Inflammatory macrophage treated with lipopolysaccharide for 1 hour (primary cell): Measurements from ENCODE around the gene RUNDC1.
A peak's percentile ranks its signal among the peaks of the same experiment; 100 is the strongest.
"Not testable (repeated sequence)": the region's sequence is repeated elsewhere in the genome, so short reads cannot be mapped to it uniquely, and the experiment has no call there.

Experiments used
- DNase-seq, 2 donors: peaks; one replicate each; pipeline ENCODE4 v3.0.0-alpha.2; 2020 to 2022

RUNDC1 gene

DNA sequence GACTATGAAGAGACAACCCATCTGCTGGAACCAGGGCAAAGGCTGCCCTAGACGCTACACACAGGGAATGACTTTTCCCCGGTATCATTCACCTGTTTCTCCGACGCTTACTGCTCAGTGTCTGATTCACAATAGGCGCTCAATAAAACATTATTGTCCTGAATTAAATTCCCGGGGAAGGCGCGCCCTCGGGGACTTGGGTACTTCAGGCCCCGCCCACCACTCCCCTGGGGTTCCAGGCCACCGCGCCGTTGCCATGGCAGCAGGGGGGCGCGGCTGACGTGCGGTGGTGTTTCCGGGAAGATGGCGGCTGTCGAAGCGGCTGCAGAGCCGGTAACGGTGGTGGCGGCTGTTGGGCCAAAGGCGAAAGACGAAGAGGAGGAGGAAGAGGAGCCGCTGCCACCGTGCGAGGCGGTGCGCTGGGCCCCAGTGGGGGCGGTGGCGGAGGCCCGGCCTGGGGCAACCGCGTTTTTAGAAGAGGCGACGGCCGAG lies at the start of gene RUNDC1:
TSS of gene RUNDC1 (plus strand) at position 292 of the 492 bp plus-strand sequence. CDS start at position 304, 12 bp downstream.
- DNase-seq: peak; percentile 84 to 93

DNA sequence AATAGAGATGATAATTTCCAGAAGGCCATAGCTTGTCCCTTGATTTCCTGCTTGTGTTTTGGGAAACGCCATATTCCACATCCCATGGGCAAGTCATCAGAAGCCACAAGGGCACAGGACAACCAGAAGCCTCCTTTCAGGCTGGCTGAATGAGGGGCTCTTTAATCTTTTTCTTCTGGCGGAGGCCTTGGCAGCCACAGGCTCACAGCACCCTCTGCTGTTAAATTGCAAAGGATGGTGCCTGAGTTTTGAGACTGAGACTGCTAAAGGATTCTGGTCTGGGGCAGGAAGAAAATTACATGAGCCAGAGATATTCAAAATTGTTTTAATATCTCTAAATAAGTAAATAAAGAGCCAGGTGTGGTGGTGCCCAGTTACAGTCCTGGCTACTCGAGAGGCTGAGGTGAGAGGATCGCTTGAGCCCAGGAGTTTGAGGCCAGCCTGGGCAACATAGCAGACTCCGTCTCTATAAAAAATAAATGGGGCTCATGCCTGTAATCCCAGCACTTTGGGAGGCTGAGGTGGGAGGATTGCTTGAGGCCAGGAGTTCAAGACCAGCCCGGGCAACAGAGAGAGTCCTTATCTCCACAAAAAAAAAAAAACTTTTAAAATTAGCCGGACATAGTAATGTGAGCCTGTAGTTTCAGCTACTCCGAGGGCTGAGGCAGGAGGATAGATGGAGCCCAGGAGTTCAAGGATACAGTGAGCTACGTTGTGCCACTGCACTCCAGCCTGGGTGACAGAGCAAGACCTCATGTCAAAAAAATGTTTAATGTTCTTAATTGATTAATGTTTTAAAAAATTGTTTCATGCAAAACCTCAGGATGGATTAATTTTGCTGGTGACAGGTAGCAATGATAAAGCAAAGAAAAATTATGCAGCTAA lies 42.4 kb upstream of the RUNDC1 start:
- peak; percentile 19 to 51 for DNase-seq

DNA sequence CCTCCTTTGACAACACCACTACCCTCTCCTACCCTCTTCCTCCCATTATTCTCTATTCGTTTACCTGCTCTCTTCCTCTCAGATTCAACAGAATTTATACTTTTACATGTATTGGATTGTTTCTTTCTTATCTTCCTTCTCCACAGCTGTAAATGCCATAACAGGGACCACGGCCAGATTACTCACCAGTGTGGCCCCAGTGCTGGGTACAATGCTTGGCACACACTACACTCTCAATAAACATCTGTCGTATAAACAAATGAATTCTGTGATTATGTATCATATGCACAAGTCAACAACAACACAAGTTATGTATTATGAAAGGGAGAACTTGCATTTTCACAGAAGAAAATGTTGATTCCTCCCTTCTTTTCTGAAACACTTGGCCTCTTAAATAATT lies 36.2 kb upstream of the RUNDC1 start:
- DNase-seq: no peak

DNA sequence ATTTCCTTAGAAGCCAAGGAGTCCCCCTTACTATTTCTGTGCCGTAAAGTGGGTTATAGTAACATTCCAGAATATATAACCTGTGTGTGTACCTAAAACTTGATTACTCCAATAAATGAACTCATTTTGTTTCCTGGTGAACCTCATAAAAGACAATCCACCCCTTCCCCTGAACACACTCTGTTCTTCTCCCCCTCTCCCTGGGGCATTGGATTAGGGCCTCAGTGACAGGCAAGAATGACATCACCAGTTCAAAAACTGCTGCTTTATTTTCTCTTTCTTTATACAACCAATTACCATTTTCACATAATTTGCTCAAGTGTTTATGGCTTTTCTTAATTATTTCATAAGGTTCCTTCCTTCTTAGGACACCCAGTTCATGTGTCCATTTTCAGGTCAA lies 33.6 kb upstream of the RUNDC1 start:
- DNase-seq: no peak

DNA sequence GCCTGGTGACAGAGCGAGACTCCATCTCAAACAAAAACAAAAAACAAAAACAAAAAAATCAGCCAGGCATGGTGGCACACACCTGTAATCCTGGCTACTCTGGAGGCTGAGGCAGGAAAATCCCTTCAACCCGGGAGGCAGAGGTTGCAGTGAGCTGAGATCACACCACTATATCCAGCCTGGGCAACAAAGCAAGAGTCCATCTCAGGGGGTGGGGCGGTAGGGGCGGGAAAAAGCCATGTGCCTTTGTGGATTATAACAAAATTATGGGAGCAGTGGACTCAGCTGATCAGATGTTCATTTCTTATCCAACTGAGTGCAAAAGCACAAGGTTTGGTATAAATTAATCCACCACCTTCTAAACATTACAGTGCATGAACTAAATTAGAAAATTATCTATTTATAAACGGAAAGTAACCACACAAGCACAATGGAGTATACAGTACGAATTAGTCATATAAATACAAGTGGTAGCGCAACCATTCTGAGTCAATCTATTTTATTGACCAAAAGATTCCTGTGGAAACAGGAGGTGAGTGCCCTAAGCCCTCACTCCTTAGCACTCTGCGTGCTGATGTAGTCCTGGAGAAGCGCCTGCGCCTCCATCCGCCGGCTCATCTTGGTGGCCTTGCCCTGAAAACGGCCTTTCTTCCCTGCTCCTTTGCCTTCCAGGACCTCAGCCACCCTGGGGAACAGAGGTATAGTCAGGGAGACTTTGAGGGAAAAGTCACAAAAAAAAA lies 30.2 kb upstream of the RUNDC1 start:
- DNase-seq: no peak

DNA sequence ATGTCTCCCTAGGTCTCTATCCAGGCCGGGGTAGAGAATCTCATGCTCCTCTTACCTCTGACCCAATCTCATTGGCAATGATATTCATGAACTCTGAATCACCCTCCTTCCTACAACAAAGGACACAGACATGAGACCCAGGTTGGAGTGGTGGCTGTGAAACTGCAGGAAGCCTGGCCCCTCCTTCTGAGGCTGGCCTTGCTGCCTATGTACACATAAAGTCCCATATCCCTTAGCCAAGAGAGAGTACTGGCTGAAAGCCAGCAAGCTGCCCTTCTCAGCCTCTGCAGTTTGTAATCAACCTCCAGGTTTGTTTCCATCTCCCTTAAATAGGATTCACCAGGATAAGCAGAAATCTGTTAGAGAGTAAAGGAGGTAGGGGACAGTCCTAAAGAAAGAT lies 26.7 kb upstream of the RUNDC1 start:
- DNase-seq: no peak

DNA sequence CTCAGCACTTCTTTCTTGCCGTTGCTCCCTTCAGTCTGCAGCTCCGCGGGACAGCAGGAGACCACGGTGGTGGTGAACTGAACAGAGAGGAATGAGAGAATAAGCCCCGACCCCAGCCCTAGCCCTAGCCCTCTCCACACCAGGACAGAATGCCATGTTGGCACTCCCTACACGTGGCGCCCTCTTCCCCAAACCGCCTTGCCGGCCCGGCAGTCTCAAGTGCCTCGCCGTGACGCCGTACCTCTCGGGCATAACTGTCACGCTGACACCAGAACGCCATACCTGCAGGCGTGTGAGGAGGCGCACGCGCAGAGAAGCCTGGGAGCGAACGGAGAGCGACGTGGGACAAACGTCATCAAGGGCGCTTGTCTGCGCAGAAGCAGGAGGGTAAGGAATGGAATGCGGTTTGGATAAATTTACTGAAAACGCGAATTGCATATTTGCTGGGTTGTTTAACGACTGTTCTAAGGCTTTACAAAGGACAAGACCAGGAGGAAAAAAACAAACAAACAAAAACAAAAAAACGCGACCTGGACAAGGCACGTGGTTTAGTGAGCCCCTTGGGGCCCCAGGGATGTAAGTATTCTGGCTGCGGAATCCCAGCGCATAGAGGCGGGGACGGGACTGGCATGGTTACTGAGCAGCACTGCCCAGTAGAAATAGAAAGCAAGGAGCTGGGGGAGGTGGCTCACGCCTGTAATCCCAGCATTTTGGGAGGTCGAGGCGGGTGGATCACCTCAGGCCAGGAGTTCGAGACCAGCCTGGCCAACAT lies 16.0 kb upstream of the RUNDC1 start, which contains the start of gene AARSD1:
TSS of gene AARSD1 (minus strand) at position 294 of the 772 bp plus-strand sequence. CDS start at position 280, 14 bp downstream.
- peak; percentile 88 to 93 for DNase-seq

DNA sequence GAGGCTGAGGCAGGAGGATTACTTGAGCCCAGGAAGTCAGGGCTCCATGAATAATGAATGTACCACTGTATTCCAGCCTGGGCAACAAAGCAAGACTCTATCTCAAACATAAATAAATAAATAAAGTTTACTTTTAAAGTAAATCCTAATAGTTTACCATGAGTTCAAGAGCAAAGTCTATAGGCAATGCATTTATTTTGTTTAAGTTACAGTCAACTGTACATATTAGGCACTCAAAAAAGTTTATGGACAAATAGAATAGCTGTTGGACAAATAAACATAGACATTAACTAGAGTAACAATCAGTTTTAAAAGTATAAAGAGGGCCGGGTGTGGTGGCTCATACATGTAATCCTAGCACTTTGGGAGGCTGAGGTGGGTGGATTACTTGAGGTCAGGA lies 12.4 kb upstream of the RUNDC1 start:
- no peak for DNase-seq

DNA sequence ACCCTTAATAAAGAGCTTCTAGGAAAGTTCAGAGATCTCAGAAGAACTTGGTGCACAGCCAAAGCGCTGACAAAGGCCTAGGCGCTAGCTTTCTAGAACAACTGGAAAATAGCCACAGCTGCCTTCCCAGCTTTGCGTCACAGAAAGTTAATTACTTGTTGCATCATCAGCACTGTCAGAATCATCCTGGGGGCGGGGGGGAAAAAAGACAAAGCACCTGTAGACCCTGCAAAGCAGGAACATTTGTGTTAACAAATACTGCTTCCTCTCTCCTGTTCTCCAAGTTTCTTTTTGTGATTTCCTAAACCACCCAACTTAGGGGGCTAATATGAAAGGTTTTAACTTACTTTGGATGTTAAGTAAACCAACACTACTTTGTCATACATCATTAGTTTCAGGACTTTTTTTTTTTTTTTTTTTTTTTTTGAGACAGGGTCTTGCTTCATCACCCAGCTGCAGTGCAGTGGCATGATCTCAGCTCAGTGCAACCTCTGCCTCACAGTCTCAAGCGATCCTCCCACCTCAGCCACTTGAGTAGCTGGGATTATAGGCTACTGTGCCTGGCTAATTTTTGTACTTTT lies 11.3 kb upstream of the RUNDC1 start:
- peak; percentile 3 to 55 for DNase-seq

DNA sequence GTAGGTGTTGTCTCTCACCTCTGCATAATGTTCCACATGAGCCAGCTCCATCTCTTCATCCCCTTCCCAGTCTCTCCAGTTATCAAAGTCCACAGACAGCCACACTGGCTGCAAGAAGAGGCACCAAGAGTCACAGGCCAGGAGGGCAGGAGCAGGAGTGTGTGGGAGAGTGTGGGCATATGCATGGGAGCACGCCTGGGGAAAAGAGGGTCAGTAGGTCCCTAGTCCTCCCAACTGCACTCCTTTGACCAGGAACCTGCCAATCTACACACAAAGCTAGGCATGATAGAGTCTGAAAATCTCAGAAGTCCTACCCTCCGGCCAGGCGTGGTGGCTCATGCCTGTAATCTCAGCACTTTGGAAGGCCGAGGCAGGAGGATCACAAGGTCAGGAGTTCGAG lies 8.8 kb upstream of the RUNDC1 start:
- DNase-seq: no peak

DNA sequence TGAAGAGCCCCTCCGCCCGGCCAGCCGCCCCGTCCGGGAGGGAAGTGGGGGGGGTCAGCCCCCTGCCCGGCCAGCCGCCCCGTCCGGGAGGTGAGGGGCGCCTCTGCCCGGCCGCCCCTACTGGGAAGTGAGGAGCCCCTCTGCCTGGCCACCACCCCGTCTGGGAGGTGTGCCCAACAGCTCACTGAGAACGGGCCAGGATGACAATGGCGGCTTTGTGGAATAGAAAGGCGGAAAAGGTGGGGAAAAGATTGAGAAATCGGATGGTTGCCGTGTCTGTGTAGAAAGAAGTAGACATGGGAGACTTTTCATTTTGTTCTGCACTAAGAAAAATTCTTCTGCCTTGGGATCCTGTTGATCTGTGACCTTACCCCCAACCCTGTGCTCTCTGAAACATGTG lies 7.0 kb upstream of the RUNDC1 start:
- DNase-seq: not testable (repeated sequence)

DNA sequence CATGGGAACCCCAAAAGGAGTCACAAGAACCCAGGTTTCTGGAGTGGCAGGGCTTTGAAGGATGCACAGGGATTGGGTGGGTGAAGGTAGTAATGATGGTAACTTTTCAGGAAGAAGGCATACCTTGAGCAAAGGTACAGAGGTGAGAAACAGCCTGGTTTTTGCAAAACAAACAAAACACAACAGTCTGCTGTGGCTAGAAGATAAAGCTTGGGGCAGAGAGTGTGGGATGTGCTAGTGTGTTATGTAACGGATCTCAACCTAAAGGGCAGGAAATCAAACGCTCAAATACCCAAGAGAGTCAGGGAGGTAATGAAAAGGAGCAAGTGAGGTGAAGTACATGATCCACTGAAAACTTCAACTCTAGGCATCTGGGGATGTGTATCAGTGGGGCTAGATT lies 5.1 kb upstream of the RUNDC1 start:
- no peak for DNase-seq

DNA sequence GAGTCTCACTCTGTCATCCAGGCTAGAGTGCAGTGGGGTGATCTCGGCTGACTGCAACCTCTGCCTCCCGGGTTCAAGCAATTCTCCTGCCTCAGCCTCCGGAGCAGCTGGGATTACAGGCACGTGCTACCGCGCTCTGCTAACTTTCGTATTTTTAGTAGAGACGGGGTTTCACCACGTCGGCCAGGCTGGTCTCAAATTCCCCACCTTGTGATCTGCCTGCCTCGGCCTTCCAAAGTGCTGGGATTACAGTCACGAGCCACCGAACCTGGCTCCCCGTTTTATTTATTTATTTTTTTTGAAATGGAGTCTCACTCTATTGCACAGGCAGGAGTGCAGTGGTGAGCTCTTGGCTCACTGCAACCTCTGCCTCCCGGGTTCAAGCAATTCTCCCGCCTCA lies 4.7 kb upstream of the RUNDC1 start:
- not testable (repeated sequence) for DNase-seq

DNA sequence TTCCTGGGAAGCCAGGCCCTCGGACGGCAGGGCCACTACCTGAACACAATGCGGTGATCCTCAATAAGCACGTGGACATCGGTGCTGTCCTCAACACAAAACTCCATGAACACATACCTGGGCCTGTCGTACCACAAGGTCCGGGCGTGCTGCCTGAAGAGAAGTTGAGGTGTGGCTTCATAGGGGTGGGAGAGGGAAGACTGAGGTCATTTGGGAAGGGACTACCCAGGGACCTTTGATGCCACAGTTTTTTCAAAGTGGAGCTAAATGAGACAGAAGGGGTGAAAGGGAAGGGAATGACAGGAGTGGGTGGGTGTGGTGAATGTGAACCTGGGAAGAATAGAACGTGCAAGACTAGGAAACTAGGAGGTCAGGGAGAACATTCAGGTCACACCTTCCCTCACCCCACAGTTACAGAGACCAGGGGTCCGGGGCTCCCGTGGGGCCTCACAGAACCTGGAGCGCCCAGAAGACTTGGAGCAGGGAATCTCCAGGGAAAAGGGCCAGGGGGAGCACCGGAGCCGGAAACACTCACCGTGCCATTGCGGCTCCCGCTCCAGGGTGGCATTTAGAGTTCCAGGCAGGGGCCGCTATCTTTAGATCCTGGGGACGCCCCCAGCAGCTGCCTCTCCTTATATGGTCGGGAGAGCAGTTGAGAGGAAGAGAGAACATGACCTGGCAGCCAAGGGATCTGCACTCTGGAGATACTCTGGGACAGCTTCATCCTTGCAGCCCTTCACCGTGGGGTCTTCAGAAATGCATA lies 673 bp upstream of the RUNDC1 start, which contains the start of gene PTGES3L:
TSS of gene PTGES3L (minus strand) at position 570 of the 763 bp plus-strand sequence. CDS start at position 543, 27 bp downstream.
- no peak for DNase-seq

DNA sequence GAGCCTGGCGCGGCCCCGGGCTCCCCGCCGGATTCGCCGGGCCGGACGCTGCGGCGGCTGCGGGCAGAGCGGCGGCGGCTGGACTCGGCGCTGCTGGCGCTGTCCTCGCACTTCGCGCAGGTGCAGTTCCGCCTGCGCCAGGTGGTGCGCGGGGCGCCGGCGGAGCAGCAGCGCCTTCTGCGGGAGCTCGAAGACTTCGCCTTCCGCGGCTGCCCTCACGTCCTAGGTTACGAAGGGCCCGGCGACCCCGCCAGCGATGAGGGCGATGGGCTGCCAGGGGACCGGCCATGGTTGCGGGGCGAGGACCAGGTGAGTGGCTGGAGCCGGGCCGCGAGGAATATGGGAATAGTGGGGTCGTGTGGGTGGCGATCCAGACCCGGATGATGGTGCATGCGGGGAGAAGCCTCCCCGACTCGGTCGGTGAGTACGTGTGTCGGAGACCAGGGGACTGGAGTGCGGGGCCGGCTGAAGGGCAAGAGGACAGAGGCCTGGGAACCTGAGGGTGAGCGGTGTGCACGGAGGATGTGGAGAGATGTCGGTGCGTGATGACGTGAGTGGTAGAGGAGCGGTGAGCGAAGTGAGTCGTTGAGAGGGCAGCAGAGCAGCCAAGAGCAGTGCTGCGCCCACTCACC lies 517 bp downstream of the RUNDC1 start:
- no peak for DNase-seq

DNA sequence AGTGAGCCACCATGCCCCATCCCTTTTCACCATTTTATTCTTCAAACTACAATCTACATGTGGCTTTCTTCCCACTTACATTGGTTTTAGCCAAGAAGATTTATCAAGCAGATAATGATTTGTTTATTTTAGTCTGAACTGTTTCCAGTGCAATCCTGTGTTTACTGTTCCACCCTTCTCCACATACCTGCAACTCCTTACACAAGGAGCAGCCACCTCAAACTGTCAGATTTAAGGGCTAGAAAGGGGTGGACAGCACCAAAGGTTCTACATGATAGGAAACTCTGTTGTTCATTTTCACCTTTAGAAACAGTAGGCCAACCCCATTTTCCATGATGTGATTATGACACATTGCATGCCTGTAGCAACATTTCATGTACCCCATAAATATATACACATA lies 1.9 kb downstream of the RUNDC1 start:
- no peak for DNase-seq

DNA sequence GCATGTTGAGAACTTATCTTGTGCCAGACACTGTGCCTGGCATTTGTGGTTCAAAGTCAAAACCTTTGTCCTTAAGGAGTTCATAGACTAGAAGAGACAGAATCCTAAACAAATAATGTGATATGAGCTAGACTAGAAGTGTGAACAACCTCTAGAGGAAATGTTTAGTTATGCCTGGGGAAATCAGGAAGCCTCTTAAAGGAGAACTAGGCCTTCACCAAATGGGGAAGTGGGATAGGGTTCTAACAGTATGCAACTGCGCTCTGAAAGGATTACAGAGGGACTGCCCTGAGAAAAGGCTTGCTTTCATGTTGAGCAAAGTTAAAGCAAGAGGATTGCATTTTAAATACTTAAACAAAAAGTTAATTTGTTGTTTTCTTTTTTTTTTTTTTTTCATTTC lies 4.9 kb downstream of the RUNDC1 start:
- peak; percentile 87 to 88 for DNase-seq

DNA sequence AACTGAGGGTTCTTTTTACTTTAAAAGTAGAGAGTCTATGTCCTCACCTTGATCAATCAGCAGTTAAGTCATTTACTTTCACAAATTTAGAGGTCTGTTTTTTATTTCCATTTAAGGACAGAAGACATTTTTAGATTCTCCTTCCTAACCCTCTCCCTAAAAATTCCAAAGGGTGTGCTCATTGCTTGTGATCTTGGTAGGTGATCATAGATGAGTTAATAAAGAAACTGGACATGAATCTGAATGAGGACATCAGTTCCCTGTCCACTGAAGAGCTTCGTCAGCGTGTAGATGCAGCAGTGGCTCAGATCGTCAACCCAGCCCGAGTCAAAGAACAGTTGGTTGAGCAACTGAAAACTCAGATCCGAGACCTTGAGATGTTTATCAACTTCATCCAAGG lies 8.8 kb downstream of the RUNDC1 start:
- no peak for DNase-seq

DNA sequence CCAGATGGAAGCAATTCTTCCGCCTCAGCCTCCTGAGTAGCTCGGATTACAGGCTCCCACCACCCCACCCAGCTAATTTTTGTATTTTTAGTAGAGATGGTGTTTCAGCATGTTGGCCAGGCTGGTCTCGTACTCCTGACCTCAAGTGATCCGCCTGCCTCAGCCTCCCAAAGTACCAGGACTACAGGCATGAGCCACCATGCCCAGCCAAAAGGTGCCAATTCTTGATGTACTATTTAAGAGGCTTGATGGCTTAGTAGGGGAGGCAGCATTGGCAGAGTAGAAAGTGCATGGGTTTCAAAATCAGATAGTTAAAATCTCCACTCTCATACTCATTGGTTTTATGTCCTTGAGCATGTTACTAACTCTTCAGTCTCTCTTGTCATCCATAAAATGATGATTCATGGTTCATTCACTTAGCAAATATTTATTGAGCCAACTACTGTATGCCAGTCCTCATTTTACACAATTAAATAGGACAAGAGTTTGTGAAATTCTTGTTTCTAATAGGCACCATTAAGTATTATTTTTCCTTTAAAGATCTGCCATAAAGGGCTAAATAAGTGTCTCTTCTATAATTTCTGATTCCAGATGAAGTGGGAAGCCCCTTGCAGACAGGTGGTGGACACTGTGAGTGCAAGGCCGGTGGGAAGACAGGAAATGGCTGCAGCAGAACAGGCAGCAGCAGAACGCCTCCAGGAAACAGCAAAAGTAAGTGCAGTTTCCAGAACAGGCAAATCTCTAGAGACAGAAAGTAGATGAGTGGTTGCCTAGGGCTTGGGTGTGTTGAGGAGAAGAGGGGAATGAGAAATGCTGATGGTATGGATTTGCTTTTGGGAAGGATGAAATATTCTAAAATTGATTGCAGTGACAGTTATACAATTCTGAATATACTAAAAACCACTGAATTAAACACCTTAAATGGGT lies 9.6 kb downstream of the RUNDC1 start:
- DNase-seq: no peak

DNA sequence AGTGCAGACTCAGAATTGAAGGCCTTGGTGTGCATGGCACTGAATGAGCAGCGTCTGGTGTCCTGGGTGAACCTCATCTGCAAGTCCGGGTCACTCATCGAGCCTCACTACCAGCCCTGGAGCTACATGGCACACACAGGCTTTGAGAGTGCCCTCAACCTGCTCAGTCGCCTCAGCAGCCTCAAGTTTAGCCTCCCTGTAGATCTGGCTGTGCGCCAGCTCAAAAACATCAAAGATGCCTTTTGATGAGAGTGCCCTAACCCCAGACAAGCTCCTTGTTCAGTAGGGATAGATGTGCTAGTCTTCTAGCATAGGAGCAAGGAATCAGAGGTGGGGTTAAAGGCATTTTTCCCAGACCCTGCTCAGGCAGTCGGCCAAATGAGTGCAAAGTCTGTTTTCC lies 11.1 kb downstream of the RUNDC1 start:
- DNase-seq: no peak
